GM12878 (cell line): ENCODE measurements around the gene DIO1. TPM values are rescaled to one million over a fixed set of nuclear protein-coding genes. Genes with fewer than 3 reads are reported as not detected.

Source experiments
- ATAC-seq: fragments of 200-7000 bp; cut with Tn5 transposase; 3 replicates; pipeline ENCODE4 v1.9.1; 2020; ENCODE audit warnings: mild to moderate bottlenecking, moderate library complexity
- BruUV-seq: library from RNA; stranded (reverse); fragments of 400-500 nt; replicated peaks from 2 replicates; lab custom pipeline; 2021; lab: Mats Ljungman, UMichigan
- CTCF ChIA-PET: fragments of 300-600 bp; sonication (Branson Sonifier 250); formaldehyde crosslinking; extraction: SDS; loops from one replicate; lab custom pipeline; 2021; ENCODE audit warnings: inconsistent platforms; lab: Yijun Ruan, JAX
- POLR2A ChIA-PET: fragments of 350-600 bp; formaldehyde crosslinking; extraction: SDS; loops from one replicate; lab custom pipeline; 2021; ENCODE audit warnings: inconsistent platforms; lab: Charles Lee
- RAD21 ChIA-PET: fragments of 300-600 bp; sonication (Branson Sonifier 250); formaldehyde crosslinking; loops from one replicate; lab custom pipeline; 2023; ENCODE audit warnings: antibody characterized with exemption; ENCODE audit not compliant: unreplicated experiment; lab: Charles Lee
- SMC1A ChIA-PET: fragments of 300-600 bp; sonication (Branson Sonifier 250); formaldehyde crosslinking; loops from one replicate; lab custom pipeline; 2023; ENCODE audit not compliant: unreplicated experiment, uncharacterized antibody; lab: Charles Lee
- DNase-seq: peaks from one replicate; pipeline ENCODE4 v3.0.0-alpha.2; 2011; ENCODE audit warnings: low read depth, low spot score
- FAIRE-seq: peaks from 3 replicates; lab custom pipeline; 2011; peaks lifted over from hg19 to GRCh38; lab: Jason Lieb, UNC
- H2AFZ ChIP-seq: 2 replicates; pipeline ENCODE4 v1.6.0; 2011; ENCODE audit warnings: low read depth, low read length, control low read depth; ENCODE audit not compliant: control insufficient read depth
- H3K27ac ChIP-seq: 2 replicates; pipeline ENCODE4 v1.5.1; 2011; ENCODE audit warnings: control low read depth; ENCODE audit not compliant: control insufficient read depth, insufficient read depth
- H3K27me3 ChIP-seq, 2 experiments: replicated peaks in 1 of 2; 2 replicates each; pipeline versions ENCODE4 v1.6.0 to v1.6.1; 2011; ENCODE audit warnings: low read length in 1 of 2; ENCODE audit not compliant: control insufficient read depth in 2 of 2, insufficient read depth in 2 of 2
- H3K36me3 ChIP-seq, 2 experiments: 2 replicates each; pipeline ENCODE4 v1.5.1; 2011; ENCODE audit warnings: low read length in 1 of 2; ENCODE audit not compliant: control insufficient read depth in 2 of 2, insufficient read depth in 2 of 2
- H3K4me1 ChIP-seq: 2 replicates; pipeline ENCODE4 v1.6.1; 2011; ENCODE audit warnings: mild to moderate bottlenecking, low read length, moderate library complexity, mixed read lengths; ENCODE audit not compliant: control insufficient read depth, insufficient read depth
- H3K4me2 ChIP-seq: 2 replicates; pipeline ENCODE4 v1.6.0; 2011; ENCODE audit warnings: control low read depth; ENCODE audit not compliant: control insufficient read depth, insufficient read depth
- H3K4me3 ChIP-seq: fragments of 200-600 bp; sonication (generic); 2 replicates; pipeline ENCODE4 v1.5.1; 2016
- H3K79me2 ChIP-seq: 2 replicates; pipeline ENCODE4 v1.6.0; 2011; ENCODE audit warnings: low read length; ENCODE audit not compliant: control insufficient read depth, insufficient read depth
- H3K9ac ChIP-seq: 2 replicates; pipeline ENCODE4 v1.8.0; 2011; ENCODE audit warnings: low read length, control low read depth, mixed read lengths; ENCODE audit not compliant: control insufficient read depth, insufficient read depth
- H3K9me3 ChIP-seq: replicated peaks from 3 replicates; pipeline ENCODE4 v1.5.1; 2011; ENCODE audit warnings: mild to moderate bottlenecking, low read length; ENCODE audit not compliant: control insufficient read depth, insufficient read depth
- H4K20me1 ChIP-seq: 2 replicates; pipeline ENCODE4 v1.6.0; 2011; ENCODE audit not compliant: control insufficient read depth, insufficient read depth
- CBX5 ChIP-seq: sonication (generic); IDR thresholded peaks from 2 replicates; pipeline ENCODE4 v1.6.1; 2016; ENCODE audit warnings: low read depth, moderate library complexity, mild to moderate bottlenecking, inconsistent platforms
- ETV6 ChIP-seq, 2 experiments: fragments of 450-650 bp in 1 of 2; IDR thresholded peaks in 1 of 2; conservative IDR thresholded peaks in 1 of 2; 2 replicates each; pipeline ENCODE4 v1.6.1; 2014; ENCODE audit warnings: antibody characterized with exemption in 1 of 2, borderline replicate concordance in 1 of 2, low read depth in 1 of 2, mild to moderate bottlenecking in 1 of 2, moderate library complexity in 1 of 2
- FOS ChIP-seq: IDR thresholded peaks from 3 replicates; pipeline ENCODE4 v1.6.1; 2011; ENCODE audit warnings: borderline replicate concordance; ENCODE audit not compliant: insufficient read length; ENCODE audit errors: extremely low read depth
- KAT2A ChIP-seq: conservative IDR thresholded peaks from 2 replicates; pipeline ENCODE4 v1.6.1; 2011; ENCODE audit warnings: low read depth, low read length; ENCODE audit not compliant: control insufficient read depth
- KLF5 ChIP-seq: fragments of 450-650 bp; IDR thresholded peaks from 2 replicates; pipeline ENCODE4 v1.6.1; 2014; ENCODE audit warnings: mild to moderate bottlenecking; ENCODE audit not compliant: partially characterized antibody
- NR2F1 ChIP-seq: fragments of 450-650 bp; conservative IDR thresholded peaks from 2 replicates; pipeline ENCODE4 v1.6.1; 2017; ENCODE audit warnings: mild to moderate bottlenecking
- SMAD1 ChIP-seq: fragments of 450-650 bp; IDR thresholded peaks from 2 replicates; pipeline ENCODE4 v1.6.1; 2018; ENCODE audit warnings: mild to moderate bottlenecking, low read depth; ENCODE audit not compliant: partially characterized antibody
- SMC3 ChIP-seq: IDR thresholded peaks from 2 replicates; pipeline ENCODE4 v1.6.1; 2011; ENCODE audit warnings: low read length, improper control_type of control experiment, borderline replicate concordance
- SP1 ChIP-seq: IDR thresholded peaks from one replicate; pipeline ENCODE4 v1.6.1; 2011; ENCODE audit warnings: low read depth, low read length
- STAT1 ChIP-seq: fragments of 450-650 bp; conservative IDR thresholded peaks from 2 replicates; pipeline ENCODE4 v1.6.1; 2014; ENCODE audit warnings: antibody characterized with exemption, mild to moderate bottlenecking
- TCF12 ChIP-seq: IDR thresholded peaks from 2 replicates; pipeline ENCODE4 v1.6.1; 2011; ENCODE audit warnings: low read depth, mild to moderate bottlenecking, low read length
- WRNIP1 ChIP-seq: IDR thresholded peaks from 2 replicates; pipeline ENCODE4 v1.6.1; 2011; ENCODE audit warnings: low read depth, low read length, improper control_type of control experiment, borderline replicate concordance
- WGBS: methylation state at CpG from one replicate; pipeline ENCODE4 v1.1.6; 2016; ENCODE audit warnings: low lambda C conversion rate; ENCODE audit not compliant: insufficient replicate concordance, insufficient coverage; ENCODE audit errors: missing lambda C conversion rate; 5-methylcytosine and 5-hydroxymethylcytosine counted together
- in situ Hi-C: fragments of 300-500 bp; cut with MboI; formaldehyde crosslinking; loops from 9 replicates; pipeline ENCODE4 v1.14.3; 2018; ENCODE audit warnings: mixed read lengths
- intact Hi-C: fragments of 100-400 bp; cut with micrococcal nuclease; formaldehyde crosslinking; loops from one replicate; pipeline ENCODE4 v1.14.2; 2022; ENCODE audit not compliant: unreplicated experiment
- polyA plus RNA-seq, 11 experiments: library from polyadenylated mRNA; depleted of rRNA in 4 of 11; unstranded in 6 of 11; stranded (reverse) in 5 of 11; fragments of >200 nt; fragmentation: Nextera tagmentation in 4 of 11; fragmentation: Illumina TruSeq in 1 of 11; extraction: Ambion mirVana in 4 of 11; extraction: Trizol in 1 of 11; gene quantifications; 1 replicate in 1 of 11; 2 replicates in 10 of 11; pipeline versions ENCODE4 v1.2.1 to v1.2.3, GENCODE V29; 2011 to 2016; ENCODE audit warnings: inconsistent platforms in 2 of 11, missing spikeins in 2 of 11, low read depth in 1 of 11
- total RNA-seq, 4 experiments: library from RNA; depleted of rRNA in 3 of 4; stranded (reverse); fragments of >200 nt in 3 of 4; fragmentation: Illumina TruSeq in 1 of 4; extraction: Trizol in 1 of 4; gene quantifications; 2 replicates each; pipeline versions ENCODE4 v1.2.1 to v1.2.3, GENCODE V29; 2013 to 2021
- TF ChIP-seq, protein P1 (sequence below): IDR thresholded peaks from 2 replicates; pipeline ENCODE4 v1.6.1; 2011; ENCODE audit warnings: mild to moderate bottlenecking, low read depth, low read length, moderate library complexity; ENCODE audit not compliant: insufficient replicate concordance

Gene DIO1
- total and polyA plus RNA-seq, 10 of the 15 experiments (the other 5 are each of a cell fraction or from before 2014, with no cell fraction given): 0.11 to 0.26 (median 0.12) TPM; not detected in 6

DNA sequence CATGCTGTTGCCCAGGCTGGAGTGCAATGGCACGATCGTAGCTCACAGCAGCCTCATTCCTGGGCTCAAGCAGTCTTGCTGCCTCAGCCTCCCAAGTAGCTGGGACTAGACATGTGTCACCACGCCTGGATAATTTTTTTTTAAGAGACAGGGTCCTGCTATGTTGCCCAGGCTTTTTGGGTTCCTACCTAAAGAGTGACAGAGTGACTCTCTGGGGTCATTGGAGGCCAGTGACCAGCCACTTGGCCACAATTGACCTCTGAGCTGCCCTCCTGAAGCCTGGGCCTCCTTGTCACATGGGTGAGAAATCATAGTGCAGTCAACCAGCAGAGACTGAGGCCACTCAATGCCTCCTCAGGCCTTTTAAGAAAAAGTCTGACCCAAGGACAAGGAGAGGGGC, 5.7 kb downstream of the DIO1 start:
- no peak overlapping the region for H3K9ac ChIP-seq
- H2AFZ ChIP-seq: no peak overlapping the region
- no peaks in the 10 kb centered on the region for H3K36me3 ChIP-seq
- no peaks in the 10 kb centered on the region for H3K79me2 ChIP-seq
- CTCF ChIA-PET: interaction anchor here (0.7 to 1.6 kb wide), 5 partner anchors 10 to 487 kb away, joined by 3 to 7 read pairs (median 5); partner anchors contain the start of gene YIPF1
- no peaks in the 10 kb centered on the region for H3K27me3 ChIP-seq
- H4K20me1 ChIP-seq: no peaks in the 10 kb centered on the region
- H3K4me2 ChIP-seq: no peak overlapping the region
- H3K4me3 ChIP-seq: no peak overlapping the region
- BruUV-seq: no TSS peak
- RAD21 ChIA-PET: interaction anchor here (0.9 to 2.4 kb wide), 3 partner anchors 10 to 48 kb away, joined by 4 to 9 read pairs (median 7); partner anchors contain the start of gene YIPF1
- TF ChIP-seq STAT1: no peak
- TF ChIP-seq TCF12: no peak
- TF ChIP-seq SP1: no peak
- TF ChIP-seq, protein P1, sequence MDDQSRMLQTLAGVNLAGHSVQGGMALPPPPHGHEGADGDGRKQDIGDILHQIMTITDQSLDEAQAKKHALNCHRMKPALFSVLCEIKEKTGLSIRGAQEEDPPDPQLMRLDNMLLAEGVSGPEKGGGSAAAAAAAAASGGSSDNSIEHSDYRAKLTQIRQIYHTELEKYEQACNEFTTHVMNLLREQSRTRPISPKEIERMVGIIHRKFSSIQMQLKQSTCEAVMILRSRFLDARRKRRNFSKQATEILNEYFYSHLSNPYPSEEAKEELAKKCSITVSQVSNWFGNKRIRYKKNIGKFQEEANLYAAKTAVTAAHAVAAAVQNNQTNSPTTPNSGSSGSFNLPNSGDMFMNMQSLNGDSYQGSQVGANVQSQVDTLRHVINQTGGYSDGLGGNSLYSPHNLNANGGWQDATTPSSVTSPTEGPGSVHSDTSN: no peak
- no peak for TF ChIP-seq KLF5
- no peak for TF ChIP-seq WRNIP1
- no peak for TF ChIP-seq CBX5
- TF ChIP-seq KAT2A: no peak
- no peak for TF ChIP-seq ETV6 (conservative IDR thresholded peaks at IDR 0.05 in 1 of 2, IDR thresholded peaks at IDR 0.05 in 1 of 2; ENCODE audit: borderline replicate concordance in 1 of 2, low read depth in 1 of 2)
- TF ChIP-seq NR2F1: no peak
- TF ChIP-seq FOS: no peak
- TF ChIP-seq SMC3: no peak
- no peak for TF ChIP-seq SMAD1
- SMC1A ChIA-PET: interaction anchor here (0.6 to 3.0 kb wide), 4 partner anchors 11 to 49 kb away, joined by 3 to 13 read pairs (median 6); no protein-coding TSS in a partner anchor
- POLR2A ChIA-PET: interaction anchor here (0.6 to 1.3 kb wide), 2 partner anchors 10 to 92 kb away, joined by 3 to 10 read pairs; partner anchors contain the start of gene YIPF1
- WGBS: 78% methylated on average over 3 of the region's 3 CpGs
- DNase-seq: no peak
- intact Hi-C loops: no loop called here
- no peak for ATAC-seq
- in situ Hi-C loops: no loop called here
- no peak for FAIRE-seq
- no peaks in the 10 kb centered on the region for H3K9me3 ChIP-seq
- H3K27ac ChIP-seq: no peak overlapping the region
- H3K4me1 ChIP-seq: no peaks in the 10 kb centered on the region
